BLaER1 (cell line): ENCODE data around the gene PKP3.
A peak's percentile ranks its signal among the peaks of the same experiment; 100 is the strongest.

ENCODE experiments used
- H3K27ac ChIP-seq: shearing (Covaris generic); formaldehyde crosslinking; 2 replicates; pipeline ENCODE4 v1.8.1; 2022
- H3K27me3 ChIP-seq: shearing (Covaris generic); formaldehyde crosslinking; 2 replicates; pipeline ENCODE4 v1.8.1; 2022
- H3K36me3 ChIP-seq: shearing (Covaris generic); formaldehyde crosslinking; 2 replicates; pipeline ENCODE4 v1.8.1; 2022
- H3K4me1 ChIP-seq: shearing (Covaris generic); formaldehyde crosslinking; 2 replicates; pipeline ENCODE4 v1.8.1; 2022
- H3K4me2 ChIP-seq: shearing (Covaris generic); formaldehyde crosslinking; 2 replicates; pipeline ENCODE4 v1.8.1; 2022
- H3K4me3 ChIP-seq: shearing (Covaris generic); formaldehyde crosslinking; 2 replicates; pipeline ENCODE4 v1.8.1; 2022
- H3K9ac ChIP-seq: shearing (Covaris generic); formaldehyde crosslinking; 2 replicates; pipeline ENCODE4 v1.8.1; 2022
- H3K9me3 ChIP-seq: shearing (Covaris generic); formaldehyde crosslinking; 2 replicates; pipeline ENCODE4 v1.8.1; 2022
- H4K20me1 ChIP-seq: shearing (Covaris generic); formaldehyde crosslinking; 2 replicates; pipeline ENCODE4 v1.8.1; 2022
- Cebpa-rat ChIP-seq: shearing (Covaris generic); IDR thresholded peaks from 2 replicates; pipeline ENCODE4 v1.8.1; 2022

The PKP3 gene

DNA sequence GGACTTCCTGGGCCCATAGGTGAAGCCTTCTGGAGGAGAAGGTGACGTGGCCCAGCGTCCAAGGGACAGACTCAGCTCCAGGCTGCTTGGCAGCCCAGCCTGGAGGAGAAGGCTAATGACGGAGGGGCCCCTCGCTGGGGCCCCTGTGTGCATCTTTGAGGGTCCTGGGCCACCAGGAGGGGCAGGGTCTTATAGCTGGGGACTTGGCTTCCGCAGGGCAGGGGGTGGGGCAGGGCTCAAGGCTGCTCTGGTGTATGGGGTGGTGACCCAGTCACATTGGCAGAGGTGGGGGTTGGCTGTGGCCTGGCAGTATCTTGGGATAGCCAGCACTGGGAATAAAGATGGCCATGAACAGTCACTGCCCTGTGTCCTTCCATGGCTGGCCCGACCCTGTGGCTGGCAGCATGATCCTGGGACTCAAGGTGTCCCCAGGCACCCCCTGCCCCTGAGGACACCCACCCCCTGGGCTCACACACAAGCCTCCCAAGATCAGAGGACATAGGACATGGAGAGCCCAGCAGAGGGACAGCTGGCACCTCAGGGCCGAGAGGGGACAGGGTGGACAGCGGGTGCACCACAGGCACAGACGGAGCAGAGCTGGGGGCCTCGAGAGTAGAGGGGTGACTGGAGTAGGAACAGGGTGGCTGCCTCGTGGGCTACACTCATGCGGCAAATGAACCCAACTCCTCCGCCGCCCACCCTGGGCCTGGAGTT, 10.7 kb downstream of the PKP3 start:
- H3K4me2 ChIP-seq = no peak overlapping the region
- H3K27me3 ChIP-seq = peaks cover 9% of the 10 kb centered on the region
- no peak overlapping the region for H3K27ac ChIP-seq
- peaks cover 10% of the 10 kb centered on the region for H4K20me1 ChIP-seq
- H3K4me1 ChIP-seq = peaks cover 45% of the 10 kb centered on the region
- 0 out of 2 replicates have a peak overlapping the region, but pooled peaks have one; percentile 6 for H3K9ac ChIP-seq
- H3K4me3 ChIP-seq = no peak overlapping the region
- H3K36me3 ChIP-seq = peaks cover 3% of the 10 kb centered on the region; the same call in 1 of the 2 replicates
- TF ChIP-seq Cebpa-rat = no peak
- H3K9me3 ChIP-seq = peaks cover 7% of the 10 kb centered on the region

- peaks cover 10% of the 10 kb centered on the region for H4K20me1 ChIP-seq
- no peak for TF ChIP-seq Cebpa-rat
- H3K36me3 ChIP-seq = peaks cover 3% of the 10 kb centered on the region; the same call in 1 of the 2 replicates
- H3K27me3 ChIP-seq = peaks cover 1% of the 10 kb centered on the region
- peaks cover under 1% of the 10 kb centered on the region; the same call in 1 of the 2 replicates for H3K9me3 ChIP-seq
- peak overlapping the region; percentile 61; the same call in 1 of the 2 replicates for H3K9ac ChIP-seq
- no peak overlapping the region for H3K4me3 ChIP-seq
- peak overlapping the region; percentile 84 for H3K4me2 ChIP-seq
- peak overlapping the region; percentile 80; the same call in 1 of the 2 replicates for H3K27ac ChIP-seq
- peaks cover 51% of the 10 kb centered on the region for H3K4me1 ChIP-seq
Observed at GRCh38 chr11:405323-405953, 11.4 kb downstream of the PKP3 start.

DNA sequence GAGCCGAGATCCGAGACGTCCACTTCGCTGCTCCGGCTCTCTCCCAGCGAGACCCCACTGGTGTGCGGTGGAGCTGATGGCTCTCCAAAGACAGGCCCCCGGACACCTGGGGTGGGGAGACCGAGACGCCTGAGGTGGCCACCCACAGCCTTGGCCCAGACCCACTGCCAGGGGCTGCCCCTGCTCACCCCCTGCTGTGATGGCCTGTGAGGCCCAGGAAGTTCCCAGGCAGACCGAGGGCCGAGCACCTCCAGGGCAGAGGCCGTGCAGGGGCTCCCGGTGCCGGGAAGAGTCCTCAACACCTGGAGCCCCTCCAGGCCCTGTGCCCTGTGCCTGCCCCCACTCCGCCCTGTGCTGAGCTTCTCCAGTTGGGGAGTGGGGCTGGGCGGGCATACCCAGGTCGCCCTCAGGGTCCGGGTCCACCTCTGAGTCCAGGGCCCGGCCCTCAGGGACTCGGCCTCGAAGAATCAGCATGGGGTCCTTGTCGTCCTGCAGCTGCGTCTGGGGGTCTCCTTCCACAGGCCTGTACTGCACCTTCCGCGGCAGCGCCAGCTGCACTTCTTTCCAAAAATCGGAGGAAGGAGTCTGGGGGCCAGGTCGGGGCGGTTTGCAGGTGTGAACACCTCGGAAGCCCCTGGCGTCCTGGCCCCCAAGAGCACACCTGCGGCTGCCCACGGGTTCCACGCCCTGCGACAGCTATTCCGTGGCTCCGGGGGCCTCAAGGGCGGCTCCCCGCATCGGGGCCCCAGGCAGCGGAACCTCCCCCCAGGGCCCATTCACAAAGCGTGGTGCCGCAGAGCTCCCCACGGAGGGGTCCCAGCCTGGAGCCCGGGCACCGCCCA, 12.2 kb downstream of the PKP3 start:
- Histone ChIP-seq H4K20me1 (peaks cover 10% of the 10 kb centered on the region), H3K9me3 (no peaks in the 10 kb centered on the region), H3K9ac (peak overlapping the region; percentile 61), H3K4me1 (peaks cover 51% of the 10 kb centered on the region), H3K27ac (peak overlapping the region; percentile 80), H3K4me2 (peak overlapping the region; percentile 84), H3K36me3 (peaks cover 3% of the 10 kb centered on the region; the same call in 1 of the 2 replicates), H3K27me3 (no peaks in the 10 kb centered on the region), H3K4me3 (peak overlapping the region; percentile 65)
- TF ChIP-seq Cebpa-rat = no peak

- H4K20me1 ChIP-seq = peaks cover 10% of the 10 kb centered on the region
- peak overlapping the region; percentile 80 for H3K27ac ChIP-seq
- no peak for TF ChIP-seq Cebpa-rat
- peak overlapping the region; percentile 65 for H3K4me3 ChIP-seq
- peak overlapping the region; percentile 61 for H3K9ac ChIP-seq
- peaks cover 51% of the 10 kb centered on the region for H3K4me1 ChIP-seq
- peaks cover 3% of the 10 kb centered on the region; the same call in 1 of the 2 replicates for H3K36me3 ChIP-seq
- H3K9me3 ChIP-seq = no peaks in the 10 kb centered on the region
- H3K4me2 ChIP-seq = peak overlapping the region; percentile 84
- H3K27me3 ChIP-seq = no peaks in the 10 kb centered on the region
Observed at GRCh38 chr11:406796-407650, 13.0 kb downstream of the PKP3 start.

- peak overlapping the region; percentile 63; the same call in 1 of the 2 replicates for H3K27ac ChIP-seq
- peaks cover 52% of the 10 kb centered on the region for H3K4me1 ChIP-seq
- H4K20me1 ChIP-seq = peaks cover 10% of the 10 kb centered on the region
- TF ChIP-seq Cebpa-rat = no peak
- H3K9ac ChIP-seq = no peak overlapping the region
- H3K4me3 ChIP-seq = 0 out of 2 replicates have a peak overlapping the region, but pooled peaks have one; percentile 28
- H3K4me2 ChIP-seq = peak overlapping the region; percentile 83
- H3K36me3 ChIP-seq = peaks cover 3% of the 10 kb centered on the region; the same call in 1 of the 2 replicates
- H3K27me3 ChIP-seq = no peaks in the 10 kb centered on the region
- no peaks in the 10 kb centered on the region for H3K9me3 ChIP-seq
Observed at GRCh38 chr11:407651-408123, 13.7 kb downstream of the PKP3 start.

- H3K9me3 ChIP-seq = no peaks in the 10 kb centered on the region
- H3K4me2 ChIP-seq = peak overlapping the region; percentile 83; the same call in 1 of the 2 replicates
- H3K27me3 ChIP-seq = no peaks in the 10 kb centered on the region
- peaks cover 3% of the 10 kb centered on the region; the same call in 1 of the 2 replicates for H3K36me3 ChIP-seq
- peaks cover 59% of the 10 kb centered on the region for H3K4me1 ChIP-seq
- no peak for TF ChIP-seq Cebpa-rat
- no peak overlapping the region for H3K9ac ChIP-seq
- H3K27ac ChIP-seq = no peak overlapping the region
- H4K20me1 ChIP-seq = peaks cover 17% of the 10 kb centered on the region
- no peak overlapping the region for H3K4me3 ChIP-seq
Observed at GRCh38 chr11:408154-409007, 14.4 kb downstream of the PKP3 start.

- no peak overlapping the region for H3K4me2 ChIP-seq
Observed at GRCh38 chr11:409008-409599, 15.1 kb downstream of the PKP3 start.

More at GRCh38 chr11:409008-409599, 15.1 kb downstream of the PKP3 start:
- Histone ChIP-seq H3K9ac (no peak overlapping the region), H3K27ac (no peak overlapping the region), H3K27me3 (no peaks in the 10 kb centered on the region), H3K4me3 (no peak overlapping the region), H3K9me3 (no peaks in the 10 kb centered on the region), H3K4me1 (peaks cover 66% of the 10 kb centered on the region), H3K36me3 (peaks cover 3% of the 10 kb centered on the region; the same call in 1 of the 2 replicates), H4K20me1 (peaks cover 17% of the 10 kb centered on the region)
- TF ChIP-seq Cebpa-rat = no peak
